KOPT-K1 (cell line): ENCODE results near the gene GRK4.
"Not testable (repeated sequence)": the region's sequence is repeated elsewhere in the genome, so short reads cannot be mapped to it uniquely, and the experiment has no call there.

ENCODE experiments used
- H3K27ac ChIP-seq: fragments of 200-600 bp; sonication (generic); 2 replicates; pipeline ENCODE4 v1.5.1; 2016; ENCODE audit warnings: antibody characterized with exemption, mild to moderate bottlenecking, low read depth, low read length; ENCODE audit not compliant: poor library complexity, severe bottlenecking
- H3K36me3 ChIP-seq: fragments of 200-600 bp; sonication (generic); 2 replicates; pipeline ENCODE4 v1.5.1; 2017; ENCODE audit warnings: antibody characterized with exemption, mild to moderate bottlenecking, low read length, moderate library complexity; ENCODE audit not compliant: insufficient read depth
- H3K9me3 ChIP-seq: fragments of 200-600 bp; sonication (generic); 2 replicates; pipeline ENCODE4 v1.5.1; 2017; ENCODE audit warnings: antibody characterized with exemption, low read length, mild to moderate bottlenecking; ENCODE audit not compliant: insufficient read depth, poor library complexity, severe bottlenecking

Gene GRK4

DNA sequence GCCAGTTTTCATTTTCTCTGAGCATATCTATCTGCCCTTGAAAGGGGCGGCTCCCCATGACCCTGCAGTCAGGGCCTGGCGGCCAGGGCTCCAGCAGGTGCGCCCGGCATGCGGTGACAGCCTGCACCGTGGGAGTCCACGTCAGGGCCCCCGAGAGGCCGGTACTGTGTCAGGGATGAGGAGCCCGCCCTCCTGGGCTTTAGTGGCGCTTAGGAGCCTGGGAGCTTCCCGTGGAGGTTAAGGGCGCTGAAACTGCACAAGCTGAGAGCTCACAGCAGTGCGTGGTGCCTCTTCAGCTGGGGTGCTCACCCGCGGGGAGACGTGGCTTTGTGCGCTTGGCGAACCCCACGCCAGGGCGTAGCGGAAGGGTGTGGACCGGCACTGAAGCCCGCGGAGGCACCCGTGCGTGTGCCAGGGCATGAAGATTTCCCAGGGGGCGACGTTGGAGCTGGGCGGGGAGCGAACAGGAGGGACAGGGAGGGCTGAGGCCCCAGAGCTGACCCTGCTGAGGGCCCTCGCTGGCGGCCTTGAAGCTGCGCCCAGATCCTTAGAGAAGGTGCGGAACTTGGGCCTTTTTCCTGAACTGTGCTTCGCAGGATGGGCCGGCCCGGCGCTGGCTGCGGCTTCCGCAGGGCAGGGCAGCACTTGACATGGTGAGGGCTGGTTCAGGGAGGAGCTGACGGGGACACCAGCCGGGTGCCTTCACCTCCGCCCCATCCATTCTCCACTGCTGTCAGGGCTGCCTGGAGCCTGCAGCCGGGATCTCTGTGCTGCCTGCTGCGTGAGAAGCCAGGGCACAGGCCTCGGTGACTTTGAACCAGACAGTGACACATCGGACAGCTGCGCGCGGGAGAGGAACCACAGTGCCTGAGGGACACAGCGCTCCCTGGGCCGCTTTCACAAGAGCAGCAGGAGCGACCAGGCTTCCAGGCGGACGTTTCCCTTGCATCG lies 78.1 kb downstream of the GRK4 start:
- H3K27ac ChIP-seq = no peak overlapping the region
- no peaks in the 10 kb centered on the region for H3K9me3 ChIP-seq
- H3K36me3 ChIP-seq = no peaks in the 10 kb centered on the region

DNA sequence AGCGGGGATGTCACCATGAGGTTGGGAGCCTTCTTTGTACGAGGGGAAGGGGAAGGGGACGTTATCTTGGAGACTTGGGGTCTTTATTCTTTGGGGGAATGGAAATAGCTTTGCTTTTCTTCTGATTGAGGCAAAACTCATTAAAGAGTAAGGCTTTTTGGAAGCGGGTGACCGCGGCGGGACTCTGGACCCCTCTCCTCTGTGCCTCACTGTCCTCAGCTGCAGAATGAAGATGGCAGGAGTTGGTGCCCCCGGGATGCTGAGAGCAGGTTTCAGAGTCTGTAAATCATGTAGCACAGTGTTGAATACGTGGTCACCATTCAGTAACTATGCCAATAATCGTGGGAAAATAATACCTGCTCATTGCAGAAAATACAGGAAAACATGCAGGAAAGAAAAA lies 78.9 kb downstream of the GRK4 start:
- Histone ChIP-seq H3K9me3 (no peaks in the 10 kb centered on the region), H3K27ac (no peak overlapping the region), H3K36me3 (no peaks in the 10 kb centered on the region)

- Histone ChIP-seq H3K36me3 (no peaks in the 10 kb centered on the region), H3K9me3 (no peaks in the 10 kb centered on the region), H3K27ac (no peak overlapping the region)
Observed at GRCh38 chr4:3043282-3044020, 80.1 kb downstream of the GRK4 start.

- Histone ChIP-seq H3K36me3 (no peaks in the 10 kb centered on the region), H3K27ac (no peak overlapping the region), H3K9me3 (no peaks in the 10 kb centered on the region)
Observed at GRCh38 chr4:3044870-3045819, 81.8 kb downstream of the GRK4 start.

GRCh38 chr4:3046162-3046561 lies 82.8 kb downstream of the GRK4 start:
- H3K9me3 ChIP-seq = no peaks in the 10 kb centered on the region
- no peaks in the 10 kb centered on the region for H3K36me3 ChIP-seq
- no peak overlapping the region for H3K27ac ChIP-seq

- H3K9me3 ChIP-seq = no peaks in the 10 kb centered on the region
- H3K27ac ChIP-seq = no peak overlapping the region
- H3K36me3 ChIP-seq = no peaks in the 10 kb centered on the region
Observed at GRCh38 chr4:3046623-3047022, 83.3 kb downstream of the GRK4 start.

DNA sequence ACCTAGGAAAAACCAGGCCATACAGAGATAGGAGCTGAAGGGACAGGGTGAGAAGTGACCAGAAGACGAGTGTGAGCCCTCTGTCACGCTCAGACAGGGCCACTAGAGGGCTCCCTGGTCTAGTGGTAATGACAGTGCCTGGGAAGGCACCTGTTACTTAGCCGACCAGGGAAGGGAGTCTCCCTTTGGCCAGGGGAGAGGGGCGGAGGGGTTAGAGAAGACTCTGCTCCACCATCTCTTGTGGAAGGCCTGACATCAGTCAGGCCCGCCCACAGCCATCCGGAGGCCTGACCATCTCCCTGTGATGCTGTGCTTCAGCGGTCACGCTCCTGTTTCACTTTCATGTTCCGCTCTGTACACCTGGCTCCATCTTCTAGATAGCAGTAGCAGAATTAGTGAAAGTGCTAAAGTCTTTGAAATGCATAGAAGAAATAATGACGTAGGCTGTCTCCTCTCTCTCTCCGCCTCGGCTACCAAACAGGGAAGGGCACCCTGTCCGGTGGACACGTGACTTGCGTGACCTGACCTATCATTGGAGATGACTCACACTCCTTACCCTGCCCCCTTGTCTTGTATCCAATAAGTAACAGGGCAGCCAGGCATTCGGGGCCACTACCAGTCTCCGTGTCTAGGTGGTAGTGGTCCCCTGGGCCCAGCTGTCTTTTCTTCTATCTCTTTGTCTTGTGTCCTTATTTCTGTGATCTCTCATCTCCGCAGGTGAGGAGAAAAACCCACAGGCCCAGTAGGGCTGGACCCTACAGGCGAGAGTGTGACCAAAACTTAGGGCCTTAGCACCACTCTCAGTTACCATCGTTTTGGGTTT lies 84.3 kb downstream of the GRK4 start:
- Histone ChIP-seq H3K9me3 (no peaks in the 10 kb centered on the region), H3K27ac (no peak overlapping the region), H3K36me3 (no peaks in the 10 kb centered on the region)

DNA sequence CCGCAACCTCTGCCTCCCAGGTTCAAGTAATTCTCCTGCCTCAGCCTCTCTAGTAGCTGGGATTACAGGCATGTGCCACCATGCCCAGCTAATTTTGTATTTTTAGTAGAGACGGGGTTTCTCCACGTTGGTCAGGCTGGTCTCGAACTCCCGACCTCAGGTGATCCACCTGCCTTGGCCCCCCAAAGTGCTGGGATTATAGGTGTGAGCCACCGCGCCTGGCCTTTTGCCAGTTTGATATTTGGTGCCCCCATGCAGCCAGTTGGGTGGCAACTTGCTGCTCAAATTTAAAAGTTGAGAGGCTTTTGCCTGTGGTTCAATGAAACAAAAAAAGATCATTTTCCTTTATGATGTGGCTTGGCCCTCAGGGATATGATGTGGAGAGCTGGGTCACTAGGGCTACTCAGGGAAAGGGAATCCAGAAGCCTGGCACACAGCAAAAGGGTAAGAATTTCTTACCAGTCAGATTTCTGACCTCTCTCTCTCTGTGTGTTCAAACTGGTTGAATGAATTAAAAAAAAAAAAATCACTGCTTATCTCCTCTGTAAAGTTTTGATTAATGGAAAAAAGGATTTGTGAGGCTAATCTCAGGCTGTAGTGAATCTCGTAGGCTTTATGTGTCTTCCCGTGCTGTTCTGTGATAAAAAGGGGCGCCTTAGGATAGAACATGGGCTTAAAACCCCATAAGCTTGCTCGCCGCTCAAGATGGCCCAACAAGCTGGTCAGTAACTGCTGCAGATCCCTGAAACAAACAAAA lies 87.9 kb downstream of the GRK4 start:
- H3K27ac ChIP-seq, H3K36me3 ChIP-seq: not testable (repeated sequence)
- H3K9me3 ChIP-seq = peaks cover 34% of the 10 kb centered on the region

- Histone ChIP-seq H3K9me3 (peaks cover 36% of the 10 kb centered on the region), H3K27ac (no peak overlapping the region), H3K36me3 (no peaks in the 10 kb centered on the region)
Observed at GRCh38 chr4:3054169-3054759, 90.9 kb downstream of the GRK4 start.

- no peak overlapping the region for H3K27ac ChIP-seq
- H3K9me3 ChIP-seq = peaks cover 15% of the 10 kb centered on the region
- no peaks in the 10 kb centered on the region for H3K36me3 ChIP-seq
Observed at GRCh38 chr4:3059943-3060342, 96.6 kb downstream of the GRK4 start.

DNA sequence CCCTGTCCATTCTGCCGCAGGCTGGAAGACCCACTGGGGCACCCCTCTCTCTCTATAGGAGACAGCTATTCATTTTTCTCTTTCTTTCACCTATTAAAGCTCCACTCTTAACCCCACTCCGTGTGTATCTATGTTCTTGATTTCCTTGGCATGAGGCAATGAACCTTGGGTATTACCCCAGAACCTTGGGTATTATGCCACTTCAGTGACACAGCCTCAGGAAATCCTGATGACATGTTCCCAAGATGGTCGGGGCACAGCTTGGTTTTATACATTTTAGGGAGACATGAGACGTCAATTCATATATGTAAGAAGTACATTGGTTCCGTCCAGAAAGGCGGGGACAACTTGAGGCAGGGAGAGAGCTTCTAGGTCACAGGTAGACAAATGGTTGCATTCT lies 97.6 kb downstream of the GRK4 start:
- H3K27ac ChIP-seq = no peak overlapping the region
- H3K36me3 ChIP-seq = no peaks in the 10 kb centered on the region
- peaks cover 12% of the 10 kb centered on the region for H3K9me3 ChIP-seq

DNA sequence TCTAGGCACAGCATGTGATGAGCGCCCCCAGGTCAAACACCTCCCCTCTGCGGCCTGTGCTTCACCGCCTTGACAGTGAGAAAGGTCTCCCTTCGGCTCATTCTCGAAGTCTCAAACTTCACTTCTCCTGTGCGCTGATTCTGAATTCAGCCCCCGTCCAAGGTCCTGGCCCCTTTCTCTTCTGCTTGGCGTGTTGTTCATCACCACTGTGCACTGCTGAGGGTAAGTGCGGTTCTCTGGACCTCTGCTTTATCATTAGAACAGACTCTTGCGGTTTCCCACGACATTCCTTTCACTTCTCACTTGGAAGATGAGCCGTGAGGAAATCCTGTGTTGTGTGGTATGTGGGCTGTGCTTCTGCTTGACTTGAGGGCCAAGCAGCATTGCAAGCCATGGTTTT lies 99.1 kb downstream of the GRK4 start:
- H3K27ac ChIP-seq = no peak overlapping the region
- peaks cover 14% of the 10 kb centered on the region for H3K9me3 ChIP-seq

DNA sequence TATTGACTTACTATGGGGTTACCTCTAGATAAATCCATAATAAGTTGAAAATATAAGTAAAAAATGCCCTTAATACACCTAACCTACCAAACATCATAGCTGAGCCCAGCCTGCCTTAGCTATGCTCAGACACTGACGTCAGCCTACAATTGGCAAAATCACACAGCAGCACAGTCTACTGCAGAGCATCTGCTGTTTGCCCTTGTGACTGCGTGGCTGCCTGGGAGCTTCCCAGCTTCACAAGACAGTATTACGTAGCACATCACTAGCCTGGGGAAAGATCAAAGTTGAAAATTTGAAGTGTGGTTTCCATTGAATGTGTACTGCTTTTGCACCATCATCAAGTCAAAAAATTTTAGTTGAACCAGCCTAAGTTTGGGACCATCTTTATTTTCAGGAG lies 102.2 kb downstream of the GRK4 start:
- Histone ChIP-seq H3K36me3 (no peaks in the 10 kb centered on the region), H3K9me3 (peaks cover 14% of the 10 kb centered on the region), H3K27ac (no peak overlapping the region)

More for the DNA sequence above, 99.1 kb downstream of the GRK4 start:
- no peaks in the 10 kb centered on the region for H3K36me3 ChIP-seq
